ENCODE results near the gene SLC10A2. TPM values are rescaled to one million over a fixed set of nuclear protein-coding genes. Genes with fewer than 3 reads are reported as not detected.
"Not testable (repeated sequence)": the region's sequence is repeated elsewhere in the genome, so short reads cannot be mapped to it uniquely, and the experiment has no call there.

The SLC10A2 gene, protein sequence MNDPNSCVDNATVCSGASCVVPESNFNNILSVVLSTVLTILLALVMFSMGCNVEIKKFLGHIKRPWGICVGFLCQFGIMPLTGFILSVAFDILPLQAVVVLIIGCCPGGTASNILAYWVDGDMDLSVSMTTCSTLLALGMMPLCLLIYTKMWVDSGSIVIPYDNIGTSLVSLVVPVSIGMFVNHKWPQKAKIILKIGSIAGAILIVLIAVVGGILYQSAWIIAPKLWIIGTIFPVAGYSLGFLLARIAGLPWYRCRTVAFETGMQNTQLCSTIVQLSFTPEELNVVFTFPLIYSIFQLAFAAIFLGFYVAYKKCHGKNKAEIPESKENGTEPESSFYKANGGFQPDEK
- not detected for total RNA-seq

DNA sequence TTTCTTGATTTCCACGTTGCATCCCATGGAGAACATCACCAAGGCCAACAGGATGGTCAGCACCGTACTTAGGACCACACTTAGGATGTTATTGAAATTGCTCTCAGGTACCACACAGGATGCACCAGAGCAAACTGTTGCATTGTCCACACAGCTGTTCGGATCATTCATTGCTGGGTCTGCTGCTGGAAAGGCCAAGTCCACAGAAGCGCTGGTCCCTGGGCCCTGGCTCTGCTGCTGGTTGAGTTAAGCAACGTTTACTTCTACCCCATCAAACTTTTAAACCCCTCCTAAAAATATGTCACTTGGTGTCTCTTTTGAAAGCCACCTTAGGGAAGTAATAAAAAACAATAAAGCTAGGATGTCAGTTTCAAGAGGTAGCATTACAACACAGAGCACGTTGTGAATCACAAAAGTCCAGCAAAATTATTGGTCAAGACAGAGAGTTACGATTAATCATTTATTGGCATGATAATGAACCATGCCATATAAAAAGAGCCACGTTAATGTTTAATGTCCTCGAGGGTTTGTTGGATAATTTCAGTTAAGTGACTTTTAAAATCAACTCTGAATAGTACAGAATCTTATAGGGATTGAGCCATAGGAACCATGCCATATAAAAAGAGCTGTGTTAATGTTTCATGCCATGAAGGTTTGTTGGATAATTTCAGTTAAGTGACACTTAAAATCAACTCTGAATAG lies at the start of gene SLC10A2:
TSS of gene SLC10A2 (minus strand) at position 339 of the 702 bp plus-strand sequence. CDS start at position 171, 168 bp downstream.
- Mint-ChIP-seq H3K27me3 (no peaks in the 10 kb centered on the region), H3K9me3 (ENCODE audit: low read depth) (no peaks in the 10 kb centered on the region), H3K27ac (no peak within 1 kb of the TSS), H3K36me3 (ENCODE audit: low read depth) (no peaks in the 10 kb centered on the region), H3K4me1 (no peaks in the 10 kb centered on the region), H3K4me3 (no peak within 1 kb of the TSS)
- POLR2A ChIA-PET = no interaction called here
- intact Hi-C loops (cut with DNase I, micrococcal nuclease) = no loop called here
- ATAC-seq (no peak), DNase-seq (no peak)
- CTCF ChIA-PET = no interaction called here

- H3K4me1 Mint-ChIP-seq = no peaks in the 10 kb centered on the region
- no peaks in the 10 kb centered on the region for H3K36me3 Mint-ChIP-seq (ENCODE audit: low read depth)
- H3K4me3 Mint-ChIP-seq = no peak overlapping the region
- ATAC-seq (no peak), DNase-seq (no peak)
- intact Hi-C loops (cut with DNase I, micrococcal nuclease) = no loop called here
- ChIA-PET POLR2A (no interaction called here), CTCF (no interaction called here)
- no peaks in the 10 kb centered on the region for H3K9me3 Mint-ChIP-seq (ENCODE audit: low read depth)
- no peak overlapping the region for H3K27ac Mint-ChIP-seq
- H3K27me3 Mint-ChIP-seq = no peaks in the 10 kb centered on the region
These were observed 41.4 kb upstream of the SLC10A2 start for GRCh38 chr13:103107580-103107979.

DNA sequence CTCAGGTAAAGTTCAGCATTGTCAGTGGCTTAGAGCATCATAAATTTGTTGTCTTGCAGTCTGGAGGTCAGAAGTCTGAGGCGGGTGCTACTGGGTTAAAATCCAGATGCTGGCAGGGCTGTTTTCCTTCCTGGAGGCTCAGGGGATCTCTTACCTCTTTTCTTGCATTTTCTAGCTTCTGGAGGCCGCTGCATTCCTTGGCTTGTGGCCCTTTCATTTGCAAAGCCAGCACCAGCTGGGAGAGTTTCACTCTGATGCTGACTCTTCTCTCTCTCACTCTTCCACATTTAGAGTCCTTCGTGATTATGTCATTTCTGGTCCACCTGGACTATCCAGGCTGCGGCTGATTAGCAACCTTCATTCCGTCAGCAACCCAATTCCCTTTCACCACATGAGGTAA lies 38.1 kb upstream of the SLC10A2 start:
- no peak overlapping the region for H3K27ac Mint-ChIP-seq
- H3K4me1 Mint-ChIP-seq = no peaks in the 10 kb centered on the region
- no peak for ATAC-seq
- H3K4me3 Mint-ChIP-seq = no peak overlapping the region
- POLR2A ChIA-PET = no interaction called here
- CTCF ChIA-PET = no interaction called here
- no peaks in the 10 kb centered on the region for H3K9me3 Mint-ChIP-seq (ENCODE audit: low read depth)
- no peaks in the 10 kb centered on the region for H3K27me3 Mint-ChIP-seq
- no peak for DNase-seq
- H3K36me3 Mint-ChIP-seq (ENCODE audit: low read depth) = no peaks in the 10 kb centered on the region
- intact Hi-C loops (cut with DNase I, micrococcal nuclease) = no loop called here

- POLR2A ChIA-PET; DNase-seq; H3K27me3 Mint-ChIP-seq; H3K4me1 Mint-ChIP-seq; intact Hi-C loops (cut with DNase I, micrococcal nuclease); H3K36me3 Mint-ChIP-seq (ENCODE audit: low read depth); CTCF ChIA-PET; H3K27ac Mint-ChIP-seq; H3K4me3 Mint-ChIP-seq; H3K9me3 Mint-ChIP-seq (ENCODE audit: low read depth); ATAC-seq: not testable (repeated sequence)
These were observed 37.2 kb upstream of the SLC10A2 start for GRCh38 chr13:103103456-103103855.

DNA sequence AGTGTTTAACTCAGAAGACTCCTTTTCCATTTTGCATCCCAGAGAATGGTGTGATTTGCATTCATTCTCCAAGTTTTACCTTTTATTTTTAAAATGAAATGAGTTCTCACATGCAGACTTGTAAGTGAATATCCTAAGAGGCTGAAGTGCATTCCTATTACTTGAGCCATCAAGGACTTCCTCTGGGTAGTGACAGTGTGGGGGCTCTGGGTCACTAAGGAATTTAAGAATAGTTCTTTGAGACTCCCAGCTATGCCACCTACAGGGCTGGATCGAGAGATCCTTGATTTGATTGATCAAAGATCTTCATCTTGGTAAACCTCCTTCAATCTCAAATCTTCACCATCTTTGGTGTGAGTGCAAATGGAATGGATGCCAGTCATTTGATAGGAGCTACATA lies 36.3 kb upstream of the SLC10A2 start:
- Mint-ChIP-seq H3K9me3 (ENCODE audit: low read depth) (no peaks in the 10 kb centered on the region), H3K4me3 (no peak overlapping the region), H3K36me3 (ENCODE audit: low read depth) (no peaks in the 10 kb centered on the region), H3K27me3 (no peaks in the 10 kb centered on the region), H3K27ac (no peak overlapping the region), H3K4me1 (no peaks in the 10 kb centered on the region)
- ChIA-PET POLR2A (no interaction called here), CTCF (no interaction called here)
- intact Hi-C loops (cut with DNase I, micrococcal nuclease) = no loop called here
- DNase-seq (no peak), ATAC-seq (no peak)

DNA sequence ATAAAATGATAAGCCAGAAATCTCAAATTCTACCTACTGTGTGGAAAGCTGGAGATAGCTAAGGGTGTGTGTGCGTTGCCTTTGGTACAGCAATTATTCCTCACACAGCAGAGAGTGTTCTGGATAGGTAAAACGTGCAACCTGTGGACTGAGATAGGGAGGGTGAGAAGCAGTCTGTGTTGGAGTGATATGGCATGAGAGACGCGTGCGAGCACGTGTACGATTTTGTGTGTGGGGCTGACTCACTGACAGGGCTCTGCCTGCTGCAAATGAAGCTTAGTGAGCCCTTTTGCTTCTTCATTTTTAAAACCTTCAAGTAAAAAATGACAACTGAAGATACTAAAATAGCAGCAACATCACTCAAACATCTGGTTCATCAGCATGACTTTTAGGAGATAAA lies 35.7 kb upstream of the SLC10A2 start:
- ATAC-seq (no peak), DNase-seq (no peak)
- H3K9me3 Mint-ChIP-seq (ENCODE audit: low read depth) = no peaks in the 10 kb centered on the region
- CTCF ChIA-PET = no interaction called here
- no peak overlapping the region for H3K27ac Mint-ChIP-seq
- H3K4me1 Mint-ChIP-seq = no peaks in the 10 kb centered on the region
- H3K4me3 Mint-ChIP-seq = no peak overlapping the region
- POLR2A ChIA-PET = no interaction called here
- intact Hi-C loops (cut with DNase I, micrococcal nuclease) = no loop called here
- H3K36me3 Mint-ChIP-seq (ENCODE audit: low read depth) = no peaks in the 10 kb centered on the region
- no peaks in the 10 kb centered on the region for H3K27me3 Mint-ChIP-seq

DNA sequence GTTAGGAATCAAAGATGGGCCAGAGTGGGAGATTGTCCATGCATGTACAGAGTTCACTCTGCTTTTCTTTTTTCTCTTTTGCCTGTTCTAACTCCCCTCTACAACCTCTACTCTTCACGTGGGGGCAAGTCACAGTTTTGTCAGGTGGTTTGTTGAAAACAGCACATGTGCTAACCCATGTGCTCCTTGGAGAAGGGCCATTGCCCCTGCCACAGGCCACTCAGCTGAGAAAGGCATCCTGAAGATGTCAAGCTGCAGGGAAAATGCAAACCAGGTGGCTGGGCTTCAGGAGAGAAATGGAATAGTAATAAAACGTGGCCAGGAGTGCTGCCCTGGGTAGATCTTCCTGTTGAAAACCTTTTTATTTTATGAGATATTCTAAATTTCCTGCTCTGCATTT lies 35.3 kb upstream of the SLC10A2 start:
- no peak for DNase-seq
- H3K9me3 Mint-ChIP-seq (ENCODE audit: low read depth) = no peaks in the 10 kb centered on the region

GRCh38 chr13:103100830-103101229 lies 34.6 kb upstream of the SLC10A2 start:
- Mint-ChIP-seq H3K36me3 (ENCODE audit: low read depth) (no peaks in the 10 kb centered on the region), H3K9me3 (ENCODE audit: low read depth) (no peaks in the 10 kb centered on the region), H3K27me3 (no peaks in the 10 kb centered on the region), H3K4me1 (no peaks in the 10 kb centered on the region), H3K27ac (no peak overlapping the region), H3K4me3 (no peak overlapping the region)
- ChIA-PET POLR2A (no interaction called here), CTCF (interaction anchor here (0.6 kb wide), 1 partner anchor 503 kb away, joined by 3 read pairs; no protein-coding TSS in a partner anchor)
- intact Hi-C loops (cut with DNase I, micrococcal nuclease) = no loop called here
- ATAC-seq = no peak
- DNase-seq = no peak

More for the DNA sequence above, 35.3 kb upstream of the SLC10A2 start:
- ChIA-PET POLR2A (no interaction called here), CTCF (no interaction called here)
- Mint-ChIP-seq H3K36me3 (ENCODE audit: low read depth) (no peaks in the 10 kb centered on the region), H3K4me3 (no peak overlapping the region), H3K27me3 (no peaks in the 10 kb centered on the region), H3K4me1 (no peaks in the 10 kb centered on the region), H3K27ac (no peak overlapping the region)
- intact Hi-C loops (cut with DNase I, micrococcal nuclease) = no loop called here
- ATAC-seq = no peak

- Mint-ChIP-seq H3K9me3 (ENCODE audit: low read depth) (no peaks in the 10 kb centered on the region), H3K4me1 (no peaks in the 10 kb centered on the region), H3K4me3 (no peak overlapping the region), H3K27ac (no peak overlapping the region), H3K36me3 (ENCODE audit: low read depth) (no peaks in the 10 kb centered on the region), H3K27me3 (no peaks in the 10 kb centered on the region)
- no peak for ATAC-seq
- POLR2A ChIA-PET = no interaction called here
- DNase-seq = no peak
- intact Hi-C loops (cut with DNase I, micrococcal nuclease) = no loop called here
- CTCF ChIA-PET = no interaction called here
These were observed 33.6 kb upstream of the SLC10A2 start for GRCh38 chr13:103099722-103100293.

DNA sequence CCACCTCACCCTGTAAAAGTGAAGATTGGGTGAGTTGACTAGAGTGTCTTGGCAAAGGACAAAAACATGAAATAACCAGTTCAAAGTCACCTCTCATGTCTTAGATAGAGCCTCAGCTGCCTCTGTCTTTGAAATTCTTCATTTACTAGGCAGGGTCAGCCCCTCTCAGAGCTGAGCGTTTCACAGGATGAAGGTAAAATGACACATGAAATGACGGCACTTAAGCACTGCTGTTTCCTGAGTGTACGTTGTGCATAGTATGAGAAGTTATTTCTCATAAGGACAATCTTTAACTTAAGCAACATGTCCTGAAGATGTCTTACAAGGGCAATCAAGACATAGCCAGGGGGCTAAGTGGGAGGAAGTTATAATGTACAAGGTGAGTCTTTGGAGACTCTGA lies 32.3 kb upstream of the SLC10A2 start:
- no peaks in the 10 kb centered on the region for H3K4me1 Mint-ChIP-seq
- intact Hi-C loops (cut with DNase I, micrococcal nuclease) = no loop called here
- H3K27me3 Mint-ChIP-seq = no peaks in the 10 kb centered on the region
- peaks cover 9% of the 10 kb centered on the region for H3K9me3 Mint-ChIP-seq (ENCODE audit: low read depth)
- DNase-seq (no peak), ATAC-seq (no peak)
- no peak overlapping the region for H3K27ac Mint-ChIP-seq
- no peak overlapping the region for H3K4me3 Mint-ChIP-seq
- ChIA-PET POLR2A (no interaction called here), CTCF (no interaction called here)
- no peaks in the 10 kb centered on the region for H3K36me3 Mint-ChIP-seq (ENCODE audit: low read depth)

DNA sequence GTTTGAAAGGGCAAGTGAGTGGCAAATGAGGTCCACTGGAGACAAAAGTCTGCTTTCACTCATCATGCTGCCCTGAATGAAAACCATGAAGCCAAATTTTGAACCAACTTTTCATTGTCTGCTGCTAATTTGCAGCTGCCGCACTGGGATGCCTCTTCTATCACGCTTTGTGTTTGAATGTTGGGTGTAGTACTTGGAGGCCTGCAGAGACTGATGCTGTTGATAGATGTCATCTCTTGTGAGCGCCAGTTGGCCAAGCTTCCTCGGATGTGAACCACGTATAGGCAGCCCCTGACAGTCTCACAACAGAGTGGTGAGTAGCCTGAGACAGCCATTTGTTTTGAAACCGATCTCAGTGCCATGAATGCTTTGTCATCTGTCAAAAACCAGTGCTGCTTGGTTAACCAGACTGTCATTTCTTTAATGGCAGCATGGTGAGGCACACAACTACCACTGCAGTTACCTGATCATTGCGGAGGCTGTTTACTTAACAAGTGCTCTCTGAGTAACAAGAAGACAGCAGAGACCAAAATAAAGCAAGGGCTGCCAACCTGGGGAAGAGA lies 31.2 kb upstream of the SLC10A2 start:
- ATAC-seq (no peak), DNase-seq (no peak)
- intact Hi-C loops (cut with DNase I, micrococcal nuclease) = no loop called here
- Mint-ChIP-seq H3K27ac (no peak overlapping the region), H3K4me1 (no peaks in the 10 kb centered on the region), H3K36me3 (ENCODE audit: low read depth) (no peaks in the 10 kb centered on the region), H3K9me3 (ENCODE audit: low read depth) (peaks cover 13% of the 10 kb centered on the region), H3K4me3 (no peak overlapping the region), H3K27me3 (no peaks in the 10 kb centered on the region)
- CTCF ChIA-PET = no interaction called here
- POLR2A ChIA-PET = no interaction called here

DNA sequence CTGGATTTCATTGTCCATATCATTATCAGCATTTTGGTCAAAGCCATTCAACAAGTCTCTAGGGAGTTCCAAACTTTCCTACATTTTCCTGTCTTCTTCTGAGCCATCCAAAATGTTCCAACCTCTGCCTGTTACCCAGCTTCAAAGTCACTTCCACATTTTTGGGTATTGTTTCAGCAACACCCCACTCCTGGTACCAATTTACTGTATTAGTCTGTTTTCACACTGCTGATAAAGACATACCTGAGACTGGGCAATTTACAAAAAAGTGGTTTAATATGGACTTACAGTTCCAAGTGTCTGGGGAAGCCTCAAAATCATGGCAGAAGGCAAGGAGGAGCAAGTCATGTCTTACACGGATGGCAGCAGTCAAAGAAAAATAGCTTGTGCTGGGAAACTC lies 27.4 kb upstream of the SLC10A2 start:
- H3K4me1 Mint-ChIP-seq; H3K27ac Mint-ChIP-seq; DNase-seq; H3K36me3 Mint-ChIP-seq (ENCODE audit: low read depth); ATAC-seq; CTCF ChIA-PET; intact Hi-C loops (cut with DNase I, micrococcal nuclease); POLR2A ChIA-PET; H3K27me3 Mint-ChIP-seq; H3K4me3 Mint-ChIP-seq: not testable (repeated sequence)
- peaks cover 17% of the 10 kb centered on the region for H3K9me3 Mint-ChIP-seq (ENCODE audit: low read depth)
